ENCODE data around the gene P2RY6.

Gene P2RY6

DNA sequence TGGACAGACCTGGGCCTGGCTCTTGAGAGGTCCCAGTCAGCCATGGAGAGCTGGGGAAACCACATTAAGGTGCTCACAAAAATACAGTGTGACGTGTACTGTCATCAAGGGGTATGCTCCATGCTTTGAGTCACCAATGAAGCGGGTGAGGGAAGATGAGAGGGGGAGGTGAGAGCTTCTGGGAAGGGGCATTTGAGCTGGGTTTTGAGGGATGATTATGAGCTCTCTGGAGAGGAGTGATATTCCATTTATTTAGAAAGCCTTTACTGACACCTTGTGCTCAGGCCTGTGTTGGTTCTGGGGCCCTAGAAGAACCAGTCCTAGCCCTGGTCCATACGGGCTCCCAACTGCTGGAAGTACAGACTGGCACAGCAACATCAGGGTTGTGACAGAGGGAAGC lies 25.6 kb downstream of the P2RY6 start:
- H3K36me3 ChIP-seq (ENCODE audit: insufficient read depth): no peaks in the 10 kb centered on the region
- H3K9ac ChIP-seq: no peak overlapping the region
- no peak overlapping the region for H3K27ac ChIP-seq

DNA sequence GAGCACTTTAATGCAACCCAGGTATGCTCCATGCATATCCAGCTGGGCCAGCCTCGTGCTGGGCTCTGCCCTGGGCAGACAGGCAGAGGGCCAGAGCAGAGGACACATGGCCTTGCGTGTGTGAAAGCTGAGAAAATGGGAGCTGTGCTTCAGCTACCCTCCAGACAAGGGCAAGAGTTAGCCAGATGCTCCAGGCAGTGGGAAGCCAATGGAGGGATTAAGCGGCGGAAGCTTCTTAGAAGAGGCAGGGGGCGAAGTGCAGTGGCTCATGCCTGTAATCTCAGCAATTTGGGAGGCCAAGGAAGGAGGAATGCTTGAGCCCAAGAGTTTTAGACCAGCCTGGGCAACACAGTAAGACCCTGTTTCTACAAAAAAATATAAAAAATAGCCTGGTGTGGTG lies 26.1 kb downstream of the P2RY6 start:
- no peaks in the 10 kb centered on the region for H4K20me1 ChIP-seq (ENCODE audit: insufficient read depth)
- H3K4me3 ChIP-seq (IDR thresholded peaks at IDR 0.05; ENCODE audit: insufficient read depth, low read depth, low read length): no peak overlapping the region
- H3K4me1 ChIP-seq (ENCODE audit: low read depth, poor library complexity, severe bottlenecking): no peaks in the 10 kb centered on the region
- H3K36me3 ChIP-seq (ENCODE audit: insufficient read depth): no peaks in the 10 kb centered on the region
- TF ChIP-seq, protein P1, sequence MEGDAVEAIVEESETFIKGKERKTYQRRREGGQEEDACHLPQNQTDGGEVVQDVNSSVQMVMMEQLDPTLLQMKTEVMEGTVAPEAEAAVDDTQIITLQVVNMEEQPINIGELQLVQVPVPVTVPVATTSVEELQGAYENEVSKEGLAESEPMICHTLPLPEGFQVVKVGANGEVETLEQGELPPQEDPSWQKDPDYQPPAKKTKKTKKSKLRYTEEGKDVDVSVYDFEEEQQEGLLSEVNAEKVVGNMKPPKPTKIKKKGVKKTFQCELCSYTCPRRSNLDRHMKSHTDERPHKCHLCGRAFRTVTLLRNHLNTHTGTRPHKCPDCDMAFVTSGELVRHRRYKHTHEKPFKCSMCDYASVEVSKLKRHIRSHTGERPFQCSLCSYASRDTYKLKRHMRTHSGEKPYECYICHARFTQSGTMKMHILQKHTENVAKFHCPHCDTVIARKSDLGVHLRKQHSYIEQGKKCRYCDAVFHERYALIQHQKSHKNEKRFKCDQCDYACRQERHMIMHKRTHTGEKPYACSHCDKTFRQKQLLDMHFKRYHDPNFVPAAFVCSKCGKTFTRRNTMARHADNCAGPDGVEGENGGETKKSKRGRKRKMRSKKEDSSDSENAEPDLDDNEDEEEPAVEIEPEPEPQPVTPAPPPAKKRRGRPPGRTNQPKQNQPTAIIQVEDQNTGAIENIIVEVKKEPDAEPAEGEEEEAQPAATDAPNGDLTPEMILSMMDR (conservative IDR thresholded peaks at IDR 0.05; ENCODE audit: low read depth, low read length): no peak
- H3K9ac ChIP-seq: no peak overlapping the region
- H2AFZ ChIP-seq (ENCODE audit: low read depth): no peak overlapping the region
- H3K79me2 ChIP-seq (ENCODE audit: insufficient read depth, low read depth): no peaks in the 10 kb centered on the region
- no peaks in the 10 kb centered on the region for H3K27me3 ChIP-seq (ENCODE audit: insufficient read depth, low read depth)
- H3K27ac ChIP-seq: no peak overlapping the region
- no peak overlapping the region for H3K4me2 ChIP-seq

More for the DNA sequence above, 25.6 kb downstream of the P2RY6 start:
- Histone ChIP-seq H3K4me2 (no peak overlapping the region), H3K4me3 (IDR thresholded peaks at IDR 0.05; ENCODE audit: insufficient read depth, low read depth, low read length) (no peak overlapping the region), H4K20me1 (ENCODE audit: insufficient read depth) (no peaks in the 10 kb centered on the region), H3K27me3 (ENCODE audit: insufficient read depth, low read depth) (no peaks in the 10 kb centered on the region), H2AFZ (ENCODE audit: low read depth) (no peak overlapping the region), H3K4me1 (ENCODE audit: low read depth, poor library complexity, severe bottlenecking) (no peaks in the 10 kb centered on the region), H3K79me2 (ENCODE audit: insufficient read depth, low read depth) (no peaks in the 10 kb centered on the region)
- TF ChIP-seq, protein P1 (conservative IDR thresholded peaks at IDR 0.05; ENCODE audit: low read depth, low read length): no peak

DNA sequence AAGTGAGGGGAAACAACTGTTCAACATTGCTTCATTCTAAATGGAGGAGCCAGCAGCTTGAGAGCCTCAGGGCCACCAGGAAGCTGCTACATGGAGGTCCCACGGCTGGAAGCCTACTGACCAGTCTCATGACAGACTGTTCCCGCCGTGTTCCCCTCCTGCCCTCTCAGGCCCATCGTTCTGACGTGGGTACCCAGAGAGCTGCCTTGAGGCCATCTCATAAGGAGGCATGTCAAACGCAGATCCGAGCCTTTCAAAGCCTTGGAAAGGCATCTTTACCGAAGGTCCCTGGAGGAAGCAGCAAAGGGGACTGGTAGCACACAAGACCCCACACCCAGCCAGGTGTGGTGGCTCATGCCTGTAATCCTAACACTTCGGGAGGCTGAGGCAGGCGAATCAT lies 27.6 kb downstream of the P2RY6 start:
- Histone ChIP-seq H3K27me3 (ENCODE audit: insufficient read depth, low read depth) (no peaks in the 10 kb centered on the region), H4K20me1 (ENCODE audit: insufficient read depth) (no peaks in the 10 kb centered on the region)
- TF ChIP-seq, protein P1 (conservative IDR thresholded peaks at IDR 0.05; ENCODE audit: low read depth, low read length): no peak

DNA sequence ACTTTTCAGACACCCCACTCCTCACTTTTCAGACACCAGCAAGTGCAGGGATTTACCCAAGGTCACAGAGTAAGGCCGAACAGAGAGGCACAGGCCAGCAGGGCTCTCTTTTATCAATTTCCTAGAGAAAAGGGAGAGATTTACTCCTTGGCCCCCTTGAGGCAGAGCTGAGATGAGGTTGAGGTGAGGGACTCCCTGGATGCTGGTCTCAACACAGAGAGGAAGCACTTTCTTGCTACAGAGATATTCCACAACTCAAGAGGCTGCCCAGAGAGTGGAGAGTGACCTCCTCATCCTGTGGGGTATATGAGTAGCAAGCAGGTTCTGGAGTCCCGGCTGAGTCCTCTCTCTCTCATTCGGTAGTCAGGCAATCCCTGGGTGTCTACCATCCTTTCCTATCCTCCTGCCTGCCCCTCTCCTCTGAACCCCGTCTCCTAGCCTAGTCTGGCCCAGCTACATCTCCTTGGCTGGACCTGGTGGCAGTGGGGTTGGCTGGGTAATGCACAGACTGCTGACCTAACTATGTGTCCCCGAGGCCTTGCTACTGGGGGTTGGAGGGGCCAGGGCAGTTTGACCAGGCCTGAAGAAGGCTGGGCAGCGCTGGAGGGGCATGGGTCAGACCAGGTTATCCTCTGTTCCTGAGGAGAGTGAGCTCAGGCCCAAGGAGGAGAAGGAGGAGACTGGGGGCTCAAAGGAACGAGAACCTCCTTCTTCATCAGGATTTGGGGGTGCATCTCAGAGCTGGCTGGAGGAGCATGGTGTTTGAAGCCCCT lies 34.1 kb downstream of the P2RY6 start:
- Histone ChIP-seq H2AFZ (ENCODE audit: low read depth) (0 out of 2 replicates have a peak overlapping the region, but pooled peaks have one; percentile 73), H3K9ac (no peak overlapping the region), H3K79me2 (ENCODE audit: insufficient read depth, low read depth) (no peaks in the 10 kb centered on the region), H3K27me3 (ENCODE audit: insufficient read depth, low read depth) (no peaks in the 10 kb centered on the region), H3K27ac (no peak overlapping the region), H4K20me1 (ENCODE audit: insufficient read depth) (no peaks in the 10 kb centered on the region), H3K4me3 (IDR thresholded peaks at IDR 0.05; ENCODE audit: insufficient read depth, low read depth, low read length) (no peak overlapping the region), H3K36me3 (ENCODE audit: insufficient read depth) (no peaks in the 10 kb centered on the region), H3K4me1 (ENCODE audit: low read depth, poor library complexity, severe bottlenecking) (peaks cover 5% of the 10 kb centered on the region), H3K4me2 (peak overlapping the region; percentile 65; the same call in 1 of the 2 replicates)
- TF ChIP-seq, protein P1 (conservative IDR thresholded peaks at IDR 0.05; ENCODE audit: low read depth, low read length): no peak; the same call in 1 of the 2 replicates

More for the DNA sequence above, 27.6 kb downstream of the P2RY6 start:
- H3K27ac ChIP-seq: no peak overlapping the region
- H3K79me2 ChIP-seq (ENCODE audit: insufficient read depth, low read depth): no peaks in the 10 kb centered on the region
- H2AFZ ChIP-seq (ENCODE audit: low read depth): no peak overlapping the region
- no peaks in the 10 kb centered on the region for H3K4me1 ChIP-seq (ENCODE audit: low read depth, poor library complexity, severe bottlenecking)
- no peaks in the 10 kb centered on the region for H3K36me3 ChIP-seq (ENCODE audit: insufficient read depth)
- H3K9ac ChIP-seq: no peak overlapping the region
- no peak overlapping the region for H3K4me3 ChIP-seq (IDR thresholded peaks at IDR 0.05; ENCODE audit: insufficient read depth, low read depth, low read length)
- H3K4me2 ChIP-seq: no peak overlapping the region
